Activated T-cell treated with anti-CD3 and anti-CD28 coated beads, Interleukin-2, amount 50 U/mL, for 24 hours (primary cell): Measurements from ENCODE around the gene FECH.
"Not testable (repeated sequence)": the region's sequence is repeated elsewhere in the genome, so short reads cannot be mapped to it uniquely, and the experiment has no call there.

Source experiments
- DNase-seq: peaks from one replicate; pipeline ENCODE4 v3.0.0-alpha.2; 2020
- H3K27ac Mint-ChIP-seq: 2 replicates; pipeline ENCODE4 v1.8.0; 2020; ENCODE audit warnings: mild to moderate bottlenecking, mixed read lengths
- H3K27me3 Mint-ChIP-seq: 2 replicates; pipeline ENCODE4 v1.8.0; 2020; ENCODE audit warnings: mixed read lengths
- H3K36me3 Mint-ChIP-seq: 2 replicates; pipeline ENCODE4 v1.8.0; 2020; ENCODE audit warnings: low read depth, mixed read lengths
- H3K4me1 Mint-ChIP-seq: 2 replicates; pipeline ENCODE4 v1.8.0; 2020; ENCODE audit warnings: low read depth, mixed read lengths
- H3K4me3 Mint-ChIP-seq: 2 replicates; pipeline ENCODE4 v1.8.0; 2020; ENCODE audit warnings: mild to moderate bottlenecking, moderate library complexity, mixed read lengths
- H3K9me3 Mint-ChIP-seq: 2 replicates; pipeline ENCODE4 v1.8.0; 2020; ENCODE audit warnings: mixed read lengths

Gene FECH

GRCh38 chr18:57527556-57528229 lies 58.8 kb downstream of the FECH start:
- Mint-ChIP-seq H3K4me3 (no peak overlapping the region), H3K36me3 (no peaks in the 10 kb centered on the region), H3K27ac (no peak overlapping the region), H3K4me1 (no peaks in the 10 kb centered on the region), H3K9me3 (no peaks in the 10 kb centered on the region), H3K27me3 (no peaks in the 10 kb centered on the region)
- DNase-seq = no peak

GRCh38 chr18:57523171-57523956 lies 63.1 kb downstream of the FECH start:
- no peaks in the 10 kb centered on the region for H3K9me3 Mint-ChIP-seq
- no peaks in the 10 kb centered on the region for H3K36me3 Mint-ChIP-seq
- H3K27me3 Mint-ChIP-seq = peaks cover 17% of the 10 kb centered on the region
- DNase-seq = no peak
- H3K4me1 Mint-ChIP-seq = no peaks in the 10 kb centered on the region
- no peak overlapping the region for H3K4me3 Mint-ChIP-seq
- H3K27ac Mint-ChIP-seq = no peak overlapping the region

- H3K9me3 Mint-ChIP-seq, H3K36me3 Mint-ChIP-seq, H3K27ac Mint-ChIP-seq, DNase-seq, H3K4me1 Mint-ChIP-seq, H3K4me3 Mint-ChIP-seq: not testable (repeated sequence)
- peaks cover 23% of the 10 kb centered on the region for H3K27me3 Mint-ChIP-seq
These were observed 64.2 kb downstream of the FECH start for GRCh38 chr18:57522348-57522747.

- Mint-ChIP-seq H3K4me3 (no peak overlapping the region), H3K27me3 (peaks cover 34% of the 10 kb centered on the region), H3K27ac (no peak overlapping the region), H3K36me3 (no peaks in the 10 kb centered on the region), H3K9me3 (no peaks in the 10 kb centered on the region), H3K4me1 (no peaks in the 10 kb centered on the region)
- DNase-seq = no peak
These were observed 66.7 kb downstream of the FECH start for GRCh38 chr18:57519668-57520424.

- H3K4me1 Mint-ChIP-seq = no peaks in the 10 kb centered on the region
- no peak overlapping the region for H3K27ac Mint-ChIP-seq
- H3K27me3 Mint-ChIP-seq = peaks cover 34% of the 10 kb centered on the region
- H3K4me3 Mint-ChIP-seq = no peak overlapping the region
- no peaks in the 10 kb centered on the region for H3K36me3 Mint-ChIP-seq
- no peak for DNase-seq
- no peaks in the 10 kb centered on the region for H3K9me3 Mint-ChIP-seq
These were observed 68.0 kb downstream of the FECH start for GRCh38 chr18:57518533-57518932.

- no peak overlapping the region for H3K4me3 Mint-ChIP-seq
- no peaks in the 10 kb centered on the region for H3K4me1 Mint-ChIP-seq
These were observed 70.4 kb downstream of the FECH start for GRCh38 chr18:57516056-57516455.

GRCh38 chr18:57505231-57505630 lies 81.3 kb downstream of the FECH start:
- Mint-ChIP-seq H3K27ac (no peak overlapping the region), H3K4me1 (no peaks in the 10 kb centered on the region), H3K4me3 (no peak overlapping the region), H3K9me3 (no peaks in the 10 kb centered on the region), H3K36me3 (no peaks in the 10 kb centered on the region), H3K27me3 (peaks cover 41% of the 10 kb centered on the region)
- DNase-seq = no peak

More at GRCh38 chr18:57516056-57516455, 70.4 kb downstream of the FECH start:
- H3K27me3 Mint-ChIP-seq = peaks cover 31% of the 10 kb centered on the region
- no peak for DNase-seq
- H3K9me3 Mint-ChIP-seq = no peaks in the 10 kb centered on the region
- H3K36me3 Mint-ChIP-seq = no peaks in the 10 kb centered on the region
- H3K27ac Mint-ChIP-seq = no peak overlapping the region

GRCh38 chr18:57502624-57503023 lies 83.9 kb downstream of the FECH start:
- no peaks in the 10 kb centered on the region for H3K4me1 Mint-ChIP-seq
- DNase-seq = no peak
- H3K9me3 Mint-ChIP-seq = no peaks in the 10 kb centered on the region
- H3K36me3 Mint-ChIP-seq = no peaks in the 10 kb centered on the region
- H3K4me3 Mint-ChIP-seq = no peak overlapping the region
- H3K27ac Mint-ChIP-seq = no peak overlapping the region
- H3K27me3 Mint-ChIP-seq = peaks cover 24% of the 10 kb centered on the region

- Mint-ChIP-seq H3K4me1 (no peaks in the 10 kb centered on the region), H3K27me3 (peaks cover 15% of the 10 kb centered on the region), H3K4me3 (no peak overlapping the region), H3K27ac (no peak overlapping the region), H3K36me3 (no peaks in the 10 kb centered on the region), H3K9me3 (no peaks in the 10 kb centered on the region)
- no peak for DNase-seq
These were observed 87.7 kb downstream of the FECH start for GRCh38 chr18:57498682-57499256.
